Body of pancreas (tissue), 4 donors: Measurements from ENCODE around the gene SPIN3.

ENCODE experiments used
- CTCF ChIP-seq, 7 experiments: fragments of 450-650 bp in 4 of 7; fragments of 200-600 bp in 3 of 7; sonication (generic) in 3 of 7; IDR thresholded peaks; one replicate each; pipeline ENCODE4 v1.5.1; 2016 to 2019; ENCODE audit warnings: antibody characterized with exemption in 7 of 7
- POLR2A ChIP-seq, 3 donors: fragments of 450-650 bp; IDR thresholded peaks; one replicate each; pipeline ENCODE4 v1.6.1; 2016; ENCODE audit warnings: antibody characterized with exemption in 3 of 3, mild to moderate bottlenecking in 2 of 3

DNA sequence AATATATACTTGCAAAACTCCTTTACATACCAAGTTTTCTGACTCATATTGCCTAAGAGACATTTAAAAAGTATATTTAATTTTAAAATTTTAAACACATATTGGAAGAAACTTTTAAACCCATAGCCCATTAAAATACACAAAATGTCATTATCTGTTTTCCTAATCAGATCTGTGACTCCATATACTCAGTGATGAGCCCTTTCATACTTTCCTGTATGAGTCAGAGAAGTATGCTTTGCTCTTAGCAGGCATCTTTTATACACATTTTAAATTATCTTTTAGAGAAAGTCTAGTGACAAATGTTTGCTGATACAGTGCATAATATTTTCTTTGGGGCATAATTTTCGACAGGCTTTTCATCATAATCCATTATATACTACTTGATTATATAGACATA is 26.4 kb downstream of the SPIN3 start:
- TF ChIP-seq CTCF (IDR thresholded peaks at IDR 0.05), result no peak
- no peak for TF ChIP-seq POLR2A (IDR thresholded peaks at IDR 0.05)
